Measurements from ENCODE around the gene TACC3. TPM values are rescaled to one million over a fixed set of nuclear protein-coding genes. Genes with fewer than 3 reads are reported as not detected.

TACC3 gene
- total RNA-seq, 6 donors from 2014 or later: 8.9 to 47.4 (median 21.9) TPM

DNA sequence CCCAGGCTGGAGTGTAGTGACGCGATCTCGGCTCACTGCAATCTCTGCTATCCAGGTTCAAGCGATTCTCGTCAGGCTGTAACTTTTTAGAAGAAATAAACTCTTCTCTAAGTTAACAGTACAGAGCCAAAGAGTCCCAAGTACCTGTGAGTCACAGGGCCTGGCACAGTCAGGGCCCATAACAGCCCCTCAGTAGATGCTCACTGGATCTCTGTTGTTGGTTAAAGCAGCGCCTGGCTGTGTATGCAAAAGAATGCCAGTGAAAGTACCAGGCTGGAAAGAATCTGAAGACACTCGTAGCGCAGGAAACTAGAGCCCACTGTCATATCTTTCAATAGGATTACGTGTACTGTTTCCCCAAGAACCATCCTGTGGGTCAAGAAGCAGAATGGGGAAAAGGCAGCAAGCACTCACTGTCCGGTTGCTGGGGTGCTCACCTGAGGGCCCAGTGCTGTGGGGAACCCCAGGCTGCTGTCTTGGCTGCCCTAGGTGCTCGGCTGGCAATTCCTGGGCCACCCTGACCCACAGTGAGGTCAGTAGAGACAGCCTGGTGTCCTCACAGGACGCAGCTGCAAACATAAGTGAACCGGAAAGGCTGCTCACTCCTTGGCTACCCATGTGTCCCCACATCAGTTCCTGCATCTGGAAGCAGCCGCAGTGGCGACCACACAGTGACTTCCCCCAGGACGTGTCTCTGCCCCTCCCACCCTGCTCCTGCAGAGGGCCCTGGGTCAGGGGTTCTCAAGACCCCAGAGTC, 6.1 kb upstream of the TACC3 start:
- H3K36me3 ChIP-seq: peaks cover 0 to 25% (median 12%) of the 10 kb centered on the region in 4 donors
- 60 to 83% methylated on average over 10 to 15 of the region's 16 CpGs for WGBS, 2 donors
- H3K4me1 ChIP-seq: peaks cover 35 to 57% (median 41%) of the 10 kb centered on the region in 4 donors
- peak overlapping the region; percentile 16 to 49 (median 44) for H3K27ac ChIP-seq
- no peaks in the 10 kb centered on the region for H3K27me3 ChIP-seq
- TF ChIP-seq EP300 (IDR thresholded peaks at IDR 0.05) (no peak), POLR2AphosphoS5 (IDR thresholded peaks at IDR 0.05) (no peak), POLR2A (IDR thresholded peaks at IDR 0.05) (no peak), CTCF (IDR thresholded peaks at IDR 0.05) (no peak)
- no peaks in the 10 kb centered on the region for H3K9me3 ChIP-seq
- DNase-seq (no peak), ATAC-seq (ENCODE audit: low FRiP score in 2 of 2) (no peak)
- H3K4me3 ChIP-seq: no peak overlapping the region

GRCh38 chr4:1716065-1716945, 5.0 kb upstream of the TACC3 start:
- H3K4me1 ChIP-seq: peaks cover 27 to 50% (median 31%) of the 10 kb centered on the region in 4 donors
- no peak overlapping the region for H3K4me3 ChIP-seq
- peaks cover 0 to 25% (median 12%) of the 10 kb centered on the region in 4 donors for H3K36me3 ChIP-seq
- 82 to 91% methylated on average over 12 to 14 of the region's 15 CpGs for WGBS, 2 donors
- TF ChIP-seq POLR2A (IDR thresholded peaks at IDR 0.05) (no peak), POLR2AphosphoS5 (IDR thresholded peaks at IDR 0.05) (no peak), CTCF (IDR thresholded peaks at IDR 0.05) (no peak)
- DNase-seq: peak in 1 of 2 donors; percentile 9
- no peak for ATAC-seq (ENCODE audit: low FRiP score in 2 of 2)
- H3K27ac ChIP-seq: no peak overlapping the region
- H3K9me3 ChIP-seq: no peaks in the 10 kb centered on the region
- H3K27me3 ChIP-seq: no peaks in the 10 kb centered on the region

DNA sequence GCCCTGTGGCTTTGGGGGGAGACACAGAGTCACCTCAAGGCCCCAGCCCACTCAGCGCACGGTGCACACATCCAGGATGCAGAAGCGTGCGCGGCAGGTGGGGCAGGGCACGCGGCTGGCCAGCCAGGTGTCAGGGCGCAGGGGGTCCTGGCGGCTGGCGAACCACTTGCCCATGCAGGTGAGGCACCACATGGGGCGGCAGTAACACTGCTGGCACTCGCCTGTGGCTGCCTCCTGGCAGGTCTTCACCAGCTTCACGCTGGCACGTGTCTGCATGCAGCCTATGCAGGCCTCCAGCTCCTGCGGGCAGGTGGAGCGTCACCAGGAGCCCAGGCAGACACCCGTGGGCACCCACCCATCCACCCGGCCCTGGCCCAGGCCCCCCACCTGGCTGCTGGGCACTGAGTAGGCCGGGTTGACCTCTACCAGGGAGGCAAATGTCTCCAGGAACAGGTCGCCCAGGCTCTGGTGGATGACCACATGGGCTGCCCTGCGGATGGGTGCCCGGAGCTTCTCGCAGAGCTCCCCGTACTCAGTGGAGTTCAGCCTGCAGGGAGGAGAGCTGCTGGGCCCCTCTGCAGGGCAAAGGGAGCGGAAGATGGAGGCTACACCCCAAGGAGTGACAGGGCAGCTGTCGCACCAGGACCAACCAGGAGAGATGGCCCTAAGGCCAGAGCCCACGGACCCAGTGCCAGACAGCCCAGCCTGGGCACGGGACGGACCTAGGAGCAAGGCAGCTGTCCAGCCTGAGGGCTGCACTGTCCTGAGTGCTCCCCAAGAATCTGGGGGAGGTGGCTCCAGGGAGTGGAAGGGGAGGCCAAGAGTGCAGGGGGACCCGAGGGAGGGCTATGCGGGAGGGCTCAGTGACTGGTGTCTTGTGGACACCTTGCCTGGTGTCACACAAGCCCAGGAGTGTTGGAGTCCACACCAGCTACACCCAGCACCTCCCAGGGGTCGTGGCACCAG, 3.9 kb upstream of the TACC3 start:
- no peaks in the 10 kb centered on the region for H3K27me3 ChIP-seq
- 95 to 96% methylated on average over 11 to 22 of the region's 32 CpGs for WGBS, 2 donors
- H3K4me1 ChIP-seq: peaks cover 34 to 61% (median 40%) of the 10 kb centered on the region in 4 donors
- no peak for ATAC-seq (ENCODE audit: low FRiP score in 2 of 2)
- H3K9me3 ChIP-seq: no peaks in the 10 kb centered on the region
- DNase-seq: peak in 1 of 2 donors; percentile 78
- no peak overlapping the region for H3K27ac ChIP-seq
- H3K4me3 ChIP-seq: no peak overlapping the region
- H3K36me3 ChIP-seq: peaks cover 0 to 25% (median 12%) of the 10 kb centered on the region in 4 donors
- no peak for TF ChIP-seq CTCF (IDR thresholded peaks at IDR 0.05)
- no peak for TF ChIP-seq POLR2AphosphoS5 (IDR thresholded peaks at IDR 0.05)
- no peak for TF ChIP-seq EP300 (IDR thresholded peaks at IDR 0.05)
- no peak for TF ChIP-seq POLR2A (IDR thresholded peaks at IDR 0.05)

GRCh38 chr4:1718095-1718850, 3.0 kb upstream of the TACC3 start:
- Histone ChIP-seq H3K4me3 (no peak overlapping the region), H3K36me3 (peaks cover 0 to 25% (median 12%) of the 10 kb centered on the region in 4 donors), H3K27ac (no peak overlapping the region), H3K27me3 (no peaks in the 10 kb centered on the region), H3K4me1 (peaks cover 31 to 60% (median 45%) of the 10 kb centered on the region in 4 donors), H3K9me3 (no peaks in the 10 kb centered on the region)
- TF ChIP-seq POLR2A (IDR thresholded peaks at IDR 0.05) (no peak), POLR2AphosphoS5 (IDR thresholded peaks at IDR 0.05) (no peak), CTCF (IDR thresholded peaks at IDR 0.05) (no peak), EP300 (IDR thresholded peaks at IDR 0.05) (no peak)
- 81 to 86% methylated on average over 27 to 28 of the region's 31 CpGs for whole genome bisulfite sequencing, 2 donors
- DNase-seq (peak in 1 of 2 donors; percentile 72), ATAC-seq (ENCODE audit: low FRiP score in 2 of 2) (no peak)

All from upper lobe of left lung (tissue), 6 donors.